Right atrium auricular region (tissue), 2 donors: ENCODE results near the gene MRPL55. TPM values are rescaled to one million over a fixed set of nuclear protein-coding genes. Genes with fewer than 3 reads are reported as not detected.

Experiments
- DNase-seq: peaks from one replicate; pipeline ENCODE4 v3.0.0-alpha.2; 2019; ENCODE audit warnings: low spot score
- H3K27ac ChIP-seq, 2 donors: fragments of 200-600 bp; sonication (generic); 1 replicate in 1 of 2; 2 replicates in 1 of 2; pipeline ENCODE4 v1.5.1; 2016 to 2019
- H3K27me3 ChIP-seq, 2 donors: fragments of 200-600 bp; sonication (generic); one replicate each; pipeline versions ENCODE4 v1.5.1 to v1.6.0; 2017 to 2019
- H3K36me3 ChIP-seq: fragments of 200-600 bp; sonication (generic); one replicate; pipeline ENCODE4 v1.5.1; 2016
- H3K4me1 ChIP-seq, 2 donors: fragments of 200-600 bp; sonication (generic); one replicate each; pipeline versions ENCODE4 v1.5.1 to v1.6.0; 2017 to 2019
- H3K4me3 ChIP-seq, 2 donors: fragments of 200-600 bp; sonication (generic); 1 replicate in 1 of 2; 2 replicates in 1 of 2; pipeline ENCODE4 v1.5.1; 2017 to 2019; ENCODE audit warnings: mild to moderate bottlenecking in 1 of 2, moderate library complexity in 1 of 2
- H3K9me3 ChIP-seq, 2 donors: fragments of 200-600 bp; sonication (generic); one replicate each; pipeline ENCODE4 v1.5.1; 2019
- CTCF ChIP-seq, 2 donors: fragments of 200-600 bp; sonication (generic); IDR thresholded peaks; one replicate each; pipeline ENCODE4 v1.5.1; 2019; ENCODE audit warnings: antibody characterized with exemption in 2 of 2
- total RNA-seq, 2 donors: library from RNA; depleted of rRNA; stranded (reverse); fragments of >200 nt; gene quantifications; one replicate each; pipeline ENCODE4 v1.1.0, GENCODE V29; 2016

MRPL55 gene
- total RNA-seq, 2 donors from 2014 or later = 76.6 to 81.2 TPM

- no peak for DNase-seq
- no peak overlapping the region for H3K27ac ChIP-seq
- no peaks in the 10 kb centered on the region for H3K4me1 ChIP-seq
Measured at GRCh38 chr1:228120857-228121489, 11.9 kb upstream of the MRPL55 start.

DNA sequence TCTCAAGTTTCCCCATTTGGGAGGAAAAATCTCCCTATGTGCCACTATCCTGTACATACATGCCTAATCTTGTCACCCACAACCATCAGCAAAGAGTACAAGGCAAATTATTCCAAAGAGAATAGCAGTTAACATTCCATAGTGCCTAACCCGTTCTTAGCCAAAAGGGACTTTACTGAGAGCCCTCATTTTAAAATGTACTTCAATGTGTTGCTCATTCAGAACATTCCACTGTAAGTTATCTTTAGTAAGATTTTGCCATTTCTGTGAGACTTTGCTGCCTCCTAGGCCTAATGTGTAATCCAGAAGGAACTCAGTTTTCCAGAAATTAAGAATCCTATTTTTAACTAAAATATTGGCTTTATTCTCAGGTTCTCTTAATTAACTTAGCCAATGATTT, 11.3 kb upstream of the MRPL55 start:
- Histone ChIP-seq H3K27me3 (no peaks in the 10 kb centered on the region), H3K4me1 (no peaks in the 10 kb centered on the region), H3K27ac (no peak overlapping the region), H3K36me3 (no peaks in the 10 kb centered on the region), H3K4me3 (no peak overlapping the region), H3K9me3 (no peaks in the 10 kb centered on the region)
- TF ChIP-seq CTCF (IDR thresholded peaks at IDR 0.05) = no peak
- DNase-seq = no peak

More at GRCh38 chr1:228120857-228121489, 11.9 kb upstream of the MRPL55 start:
- no peak overlapping the region for H3K4me3 ChIP-seq
- no peaks in the 10 kb centered on the region for H3K27me3 ChIP-seq
- TF ChIP-seq CTCF (IDR thresholded peaks at IDR 0.05) = no peak
- H3K36me3 ChIP-seq = no peaks in the 10 kb centered on the region
- no peaks in the 10 kb centered on the region for H3K9me3 ChIP-seq

DNA sequence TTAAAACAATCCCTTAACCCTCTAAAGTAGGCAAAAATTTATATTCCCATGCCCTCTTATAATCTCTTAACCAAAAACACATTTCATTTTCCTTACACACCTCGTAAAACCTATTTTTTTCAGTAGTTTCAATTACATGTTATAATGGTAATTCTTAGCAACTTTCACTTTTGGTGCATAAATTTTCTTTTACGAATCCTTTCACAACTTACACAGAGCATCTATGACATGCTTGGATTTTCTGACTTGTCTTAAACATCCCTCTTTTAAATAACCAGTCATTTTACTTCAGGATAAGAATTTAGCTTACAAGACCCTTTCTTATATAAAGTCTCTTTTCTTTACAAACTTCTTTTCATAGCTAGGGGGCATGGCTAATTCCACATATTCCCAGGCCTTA, 8.9 kb upstream of the MRPL55 start:
- no peak for DNase-seq
- no peaks in the 10 kb centered on the region for H3K9me3 ChIP-seq
- H3K27me3 ChIP-seq = no peaks in the 10 kb centered on the region
- H3K27ac ChIP-seq = no peak overlapping the region
- H3K4me3 ChIP-seq = no peak overlapping the region
- TF ChIP-seq CTCF (IDR thresholded peaks at IDR 0.05) = no peak
- no peaks in the 10 kb centered on the region for H3K4me1 ChIP-seq
- no peaks in the 10 kb centered on the region for H3K36me3 ChIP-seq

DNA sequence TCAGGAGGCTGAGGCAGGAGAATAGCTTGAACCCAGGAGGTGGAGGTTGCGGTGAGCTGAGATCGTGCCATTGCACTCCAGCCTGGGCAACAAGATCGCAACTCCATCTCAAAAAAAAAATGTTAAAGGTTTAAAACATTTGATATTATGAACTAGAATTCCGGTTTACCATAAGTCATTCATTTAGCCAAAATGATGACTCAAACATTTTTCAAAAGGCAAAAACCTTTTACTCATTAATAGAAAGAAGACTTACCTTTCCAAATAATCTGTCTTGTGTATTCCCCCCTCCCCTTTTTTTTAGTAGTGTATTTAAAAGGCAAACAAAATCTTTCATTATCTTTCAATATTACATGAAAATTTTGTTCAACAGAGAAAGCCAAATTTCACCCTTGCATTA, 8.2 kb upstream of the MRPL55 start:
- no peaks in the 10 kb centered on the region for H3K36me3 ChIP-seq
- H3K9me3 ChIP-seq = no peaks in the 10 kb centered on the region
- no peaks in the 10 kb centered on the region for H3K27me3 ChIP-seq
- no peak overlapping the region for H3K4me3 ChIP-seq
- DNase-seq = no peak
- no peaks in the 10 kb centered on the region for H3K4me1 ChIP-seq
- TF ChIP-seq CTCF (IDR thresholded peaks at IDR 0.05) = no peak
- no peak overlapping the region for H3K27ac ChIP-seq

DNA sequence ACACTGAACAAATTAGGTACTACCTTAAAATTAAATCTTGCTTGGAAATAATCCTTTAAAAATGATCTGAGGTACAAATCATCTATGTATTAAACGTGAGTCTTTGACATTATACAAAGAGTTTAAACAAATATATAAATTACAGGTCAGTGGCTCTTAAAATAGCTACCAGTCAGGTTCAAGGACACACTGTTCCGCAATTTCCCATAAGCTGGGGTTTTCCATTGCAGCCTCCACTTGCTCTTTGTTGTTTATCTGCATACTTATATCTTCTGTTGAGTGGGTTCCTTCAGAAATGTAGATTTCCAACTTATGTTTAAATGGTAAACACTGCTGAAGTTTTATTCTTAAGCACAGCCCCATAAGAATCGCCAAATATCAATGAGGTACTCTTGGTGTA, 5.7 kb upstream of the MRPL55 start:
- TF ChIP-seq CTCF (IDR thresholded peaks at IDR 0.05) = no peak

GRCh38 chr1:228112617-228113016, 3.5 kb upstream of the MRPL55 start:
- Histone ChIP-seq H3K4me3 (no peak overlapping the region), H3K27ac (no peak overlapping the region), H3K9me3 (no peaks in the 10 kb centered on the region), H3K36me3 (peaks cover 1% of the 10 kb centered on the region), H3K27me3 (no peaks in the 10 kb centered on the region), H3K4me1 (peaks cover 0 to 20% of the 10 kb centered on the region in 2 donors)
- TF ChIP-seq CTCF (IDR thresholded peaks at IDR 0.05) = no peak
- no peak for DNase-seq

More for the DNA sequence above, 5.7 kb upstream of the MRPL55 start:
- Histone ChIP-seq H3K27me3 (no peaks in the 10 kb centered on the region), H3K4me1 (peaks cover 0 to 7% of the 10 kb centered on the region in 2 donors), H3K27ac (no peak overlapping the region), H3K36me3 (no peaks in the 10 kb centered on the region), H3K4me3 (no peak overlapping the region), H3K9me3 (no peaks in the 10 kb centered on the region)
- DNase-seq = no peak
